B cell (primary cell): ENCODE measurements around the gene RRP36. TPM values are rescaled to one million over a fixed set of nuclear protein-coding genes. Genes with fewer than 3 reads are reported as not detected.

Experiments
- ATAC-seq: fragments of 200-7000 bp; cut with Tn5 transposase; one replicate; pipeline ENCODE4 v1.10.0; 2021; ENCODE audit warnings: low read depth, mild to moderate bottlenecking, moderate number of reproducible peaks, moderate library complexity
- CTCF ChIA-PET: fragments of 350-600 bp; sonication (Branson Sonifier 250); formaldehyde crosslinking; loops from one replicate; lab custom pipeline; 2021; ENCODE audit warnings: antibody characterized with exemption, inconsistent platforms; lab: Charles Lee
- POLR2A ChIA-PET: fragments of 350-600 bp; sonication (Branson Sonifier 250); formaldehyde crosslinking; loops from one replicate; lab custom pipeline; 2021; ENCODE audit warnings: antibody characterized with exemption; lab: Charles Lee
- DNase-seq: peaks from one replicate; pipeline ENCODE4 v3.0.0; 2013
- H2AFZ ChIP-seq: 2 replicates; pipeline ENCODE4 v1.6.1; 2012; ENCODE audit warnings: mild to moderate bottlenecking, low read depth, low read length; ENCODE audit not compliant: insufficient read depth, poor library complexity, severe bottlenecking
- H3K27ac ChIP-seq, 2 donors: 1 replicate in 1 of 2; 2 replicates in 1 of 2; pipeline ENCODE4 v1.5.1; 2012 to 2013; ENCODE audit warnings: low read length in 2 of 2, mild to moderate bottlenecking in 2 of 2, moderate library complexity in 1 of 2
- H3K27me3 ChIP-seq, 4 experiments: fragments of 200-600 bp in 1 of 4; sonication (generic) in 1 of 4; replicated peaks in 1 of 4; 1 replicate in 2 of 4; 2 replicates in 2 of 4; pipeline versions ENCODE4 v1.6.1 to v1.7.0; 2013 to 2016; ENCODE audit warnings: low read length in 3 of 4, mild to moderate bottlenecking in 2 of 4, mixed read lengths in 1 of 4, moderate library complexity in 1 of 4; ENCODE audit not compliant: insufficient read depth in 4 of 4, control insufficient read depth in 3 of 4; ENCODE audit errors: control extremely low read depth in 1 of 4
- H3K36me3 ChIP-seq, 2 experiments: replicated peaks in 1 of 2; 1 replicate in 1 of 2; 2 replicates in 1 of 2; pipeline versions ENCODE4 v1.6.1 to v1.7.1; 2013; ENCODE audit warnings: low read length in 1 of 2; ENCODE audit not compliant: insufficient read depth in 2 of 2, control insufficient read depth in 1 of 2; ENCODE audit errors: control extremely low read depth in 1 of 2, extremely low read depth in 1 of 2
- H3K4me1 ChIP-seq, 2 donors: fragments of 200-600 bp in 1 of 2; sonication (generic) in 1 of 2; 1 replicate in 1 of 2; 2 replicates in 1 of 2; pipeline versions ENCODE4 v1.5.1 to v1.6.1; 2013 to 2017; ENCODE audit warnings: low read length in 2 of 2; ENCODE audit not compliant: control insufficient read depth in 2 of 2, insufficient read depth in 2 of 2
- H3K4me2 ChIP-seq: replicated peaks from 2 replicates; pipeline ENCODE3; 2012; ENCODE audit warnings: mild to moderate bottlenecking, low read depth, low read length; ENCODE audit not compliant: poor library complexity, severe bottlenecking
- H3K4me3 ChIP-seq, 5 experiments: fragments of 200-600 bp in 1 of 5; sonication (generic) in 1 of 5; 1 replicate in 3 of 5; 2 replicates in 2 of 5; pipeline versions ENCODE4 v1.5.1 to v1.7.0; 2011 to 2016; ENCODE audit warnings: low read length in 4 of 5, mild to moderate bottlenecking in 4 of 5, low read depth in 2 of 5, control low read depth in 1 of 5, moderate library complexity in 1 of 5; ENCODE audit not compliant: insufficient read depth in 1 of 5; ENCODE audit errors: control extremely low read depth in 1 of 5, extremely low read depth in 1 of 5
- H3K79me2 ChIP-seq: fragments of 200-600 bp; sonication (generic); one replicate; pipeline ENCODE4 v1.6.0; 2016; ENCODE audit warnings: low read length; ENCODE audit not compliant: control insufficient read depth, insufficient read depth
- H3K9ac ChIP-seq: fragments of 200-600 bp; sonication (generic); 2 replicates; pipeline ENCODE4 v1.6.1; 2017; ENCODE audit warnings: mild to moderate bottlenecking, low read length, moderate library complexity
- H3K9me3 ChIP-seq, 3 donors: one replicate each; pipeline versions ENCODE4 v1.6.1 to v1.7.1; 2013; ENCODE audit warnings: low read length in 2 of 3; ENCODE audit not compliant: control insufficient read depth in 2 of 3, insufficient read depth in 1 of 3; ENCODE audit errors: control extremely low read depth in 1 of 3
- H4K20me1 ChIP-seq: 2 replicates; pipeline ENCODE4 v1.6.0; 2012; ENCODE audit warnings: mild to moderate bottlenecking, low read length; ENCODE audit not compliant: insufficient read depth, control insufficient read depth, poor library complexity, severe bottlenecking
- H3K27ac Mint-ChIP-seq: one replicate; pipeline ENCODE4 v1.8.0; 2021; ENCODE audit warnings: mixed read lengths
- H3K27me3 Mint-ChIP-seq: one replicate; pipeline ENCODE4 v1.8.0; 2021; ENCODE audit warnings: mixed read lengths
- H3K4me1 Mint-ChIP-seq: one replicate; pipeline ENCODE4 v1.8.0; 2021; ENCODE audit warnings: mixed read lengths
- H3K4me3 Mint-ChIP-seq: one replicate; pipeline ENCODE4 v1.8.0; 2021; ENCODE audit warnings: mixed read lengths
- H3K9me3 Mint-ChIP-seq: one replicate; pipeline ENCODE4 v1.8.0; 2022; ENCODE audit warnings: mixed read lengths; ENCODE audit not compliant: insufficient read depth
- CTCF ChIP-seq: fragments of 200-600 bp; IDR thresholded peaks from one replicate; pipeline ENCODE4 v1.8.0; 2022; ENCODE audit warnings: antibody characterized with exemption, mild to moderate bottlenecking
- EZH2 ChIP-seq: IDR thresholded peaks from 2 replicates; pipeline ENCODE4 v1.6.1; 2012; ENCODE audit warnings: borderline replicate concordance, low read depth, mild to moderate bottlenecking, moderate library complexity, low read length; ENCODE audit not compliant: insufficient read depth, poor library complexity, severe bottlenecking
- WGBS: methylation state at CpG from one replicate; pipeline ENCODE4 v1.1.5; 2013; ENCODE audit warnings: missing lambda C conversion rate; ENCODE audit not compliant: insufficient coverage; 5-methylcytosine and 5-hydroxymethylcytosine counted together
- intact Hi-C: fragments of 100-400 bp; cut with micrococcal nuclease; formaldehyde crosslinking; loops from one replicate; pipeline ENCODE4 v1.10.0; 2022
- polyA plus RNA-seq: library from polyadenylated mRNA; depleted of rRNA; stranded (reverse); fragments of >200 nt; gene quantifications from 2 replicates; pipeline ENCODE4 v1.2.3, GENCODE V29; 2012
- total RNA-seq, 2 donors: library from RNA; stranded (reverse); fragments of 120-200 nt in 1 of 2; gene quantifications; 1 replicate in 1 of 2; 2 replicates in 1 of 2; pipeline versions ENCODE4 v1.2.3 to v1.2.4, GENCODE V29; 2013 to 2022

Gene RRP36
- total and polyA plus RNA-seq, 2 donors (not counting 1 experiment from before 2014, with no cell fraction given), result 22.8 to 46.2 TPM

- 89% methylated on average over 16 of the region's 17 CpGs for WGBS
- Histone ChIP-seq H3K9ac (peak overlapping the region; percentile 77), H3K27ac (peak overlapping the region; percentile 73 to 85), H3K36me3 (peaks cover 0 to 18% of the 10 kb centered on the region in 2 experiments), H4K20me1 (peaks cover 11% of the 10 kb centered on the region), H3K79me2 (peaks cover 18% of the 10 kb centered on the region), H3K27me3 (no peaks in the 10 kb centered on the region), H3K4me2 (peak overlapping the region; percentile 77), H3K4me3 (peak overlapping the region in 4 of 5 experiments; percentile 73 to 84 (median 77)), H3K4me1 (peaks cover 23 to 29% of the 10 kb centered on the region in 2 donors), H3K9me3 (no peaks in the 10 kb centered on the region), H2AFZ (peak overlapping the region; percentile 81)
- H3K27ac Mint-ChIP-seq, result peak overlapping the region; percentile 95
- CTCF ChIA-PET, result interaction anchor here (0.6 to 1.9 kb wide), 2 partner anchors 39 to 328 kb away, joined by 3 to 5 read pairs; no protein-coding TSS in a partner anchor
- ATAC-seq, result no peak
- no peak for DNase-seq
- no peak for TF ChIP-seq CTCF
- no peak for TF ChIP-seq EZH2
- POLR2A ChIA-PET, result interaction anchor here (0.6 to 2.7 kb wide), 10 partner anchors 32 to 1202 kb away, joined by 3 to 12 read pairs (median 4); partner anchors contain the start of genes CNPY3, KLHDC3, MEA1 and RRP36
- H3K4me1 Mint-ChIP-seq, result peaks cover 44% of the 10 kb centered on the region
- H3K27me3 Mint-ChIP-seq, result no peaks in the 10 kb centered on the region
- peak overlapping the region; percentile 94 for H3K4me3 Mint-ChIP-seq
- intact Hi-C loops, result loop anchor here (10.0 kb wide), 1 partner anchor 480 kb away; no protein-coding TSS in a partner anchor
- no peaks in the 10 kb centered on the region for H3K9me3 Mint-ChIP-seq
Observed at GRCh38 chr6:43054206-43054943, 33.0 kb downstream of the RRP36 start.

GRCh38 chr6:43055966-43056365, 34.5 kb downstream of the RRP36 start:
- H3K36me3 ChIP-seq, result peaks cover 0 to 9% of the 10 kb centered on the region in 2 experiments
- 88% methylated on average over 8 of the region's 8 CpGs for WGBS
- peaks cover 11% of the 10 kb centered on the region for H4K20me1 ChIP-seq
- no peaks in the 10 kb centered on the region for H3K27me3 Mint-ChIP-seq
- ATAC-seq, result no peak
- no peak overlapping the region for H3K4me2 ChIP-seq
- intact Hi-C loops, result loop anchor here (10.0 kb wide), 1 partner anchor 481 kb away; no protein-coding TSS in a partner anchor
- peaks cover 32% of the 10 kb centered on the region for H3K79me2 ChIP-seq
- no peak overlapping the region for H3K27ac ChIP-seq
- TF ChIP-seq EZH2 (no peak), CTCF (no peak)
- peaks cover 60% of the 10 kb centered on the region for H3K4me1 Mint-ChIP-seq
- ChIA-PET CTCF (no interaction called here), POLR2A (no interaction called here)
- H3K9ac ChIP-seq, result no peak overlapping the region
- no peaks in the 10 kb centered on the region for H3K9me3 Mint-ChIP-seq
- H3K4me3 ChIP-seq, result no peak overlapping the region
- H2AFZ ChIP-seq, result no peak overlapping the region
- peak overlapping the region; percentile 46 for H3K27ac Mint-ChIP-seq
- H3K4me3 Mint-ChIP-seq, result peak overlapping the region; percentile 53
- no peaks in the 10 kb centered on the region for H3K27me3 ChIP-seq
- peaks cover 30 to 39% of the 10 kb centered on the region in 2 donors for H3K4me1 ChIP-seq
- no peak for DNase-seq
- H3K9me3 ChIP-seq, result no peaks in the 10 kb centered on the region
